H1 (cell line): ENCODE results near the gene PPP1R7. TPM values are rescaled to one million over a fixed set of nuclear protein-coding genes. Genes with fewer than 3 reads are reported as not detected.

Experiments
- MAX ChIP-seq: IDR thresholded peaks from 2 replicates; pipeline ENCODE4 v1.6.1; 2012; ENCODE audit warnings: inconsistent platforms
- YY1 ChIP-seq: IDR thresholded peaks from 2 replicates; pipeline ENCODE4 v1.6.1; 2011; ENCODE audit warnings: low read depth, mild to moderate bottlenecking, low read length
- polyA plus RNA-seq, 7 experiments: library from polyadenylated mRNA; depleted of rRNA in 3 of 7; stranded (reverse) in 5 of 7; unstranded in 2 of 7; fragments of >200 nt in 5 of 7; fragments of 200-250 nt in 2 of 7; gene quantifications; 1 replicate in 5 of 7; 2 replicates in 1 of 7; 4 replicates in 1 of 7; pipeline versions ENCODE4 v1.2.1 to v1.2.3, GENCODE V29; 2011 to 2013; ENCODE audit warnings: missing spikeins in 2 of 7, mixed read lengths in 2 of 7
- total RNA-seq: library from RNA; stranded (reverse); fragmentation: NEBNext Ultra II Directional; extraction: Animal tissue kit (Norgen Biotek cat#: 25700); gene quantifications from 2 replicates; pipeline ENCODE4 v1.2.1, GENCODE V29; 2021

The PPP1R7 gene
- total and polyA plus RNA-seq, 2 of the 8 experiments (the other 6 are each of a cell fraction or from before 2014, with no cell fraction given) = 22.2 to 64.0 TPM

GRCh38 chr2:241202681-241203080 is 52.4 kb downstream of the PPP1R7 start (continued):
- no peak for TF ChIP-seq YY1
- no peak for TF ChIP-seq MAX
- TF ChIP-seq, all 59 proteins: peak for 0
